Activated CD8-positive, alpha-beta memory T cell treated with anti-CD3 and anti-CD28 coated beads, Interleukin-2, amount 10 ng/mL, durations not matched to agents 7 days and 5 days (primary cell): Measurements from ENCODE around the gene HSPG2. TPM values are rescaled to one million over a fixed set of nuclear protein-coding genes. Genes with fewer than 3 reads are reported as not detected.
"Not testable (repeated sequence)": the region's sequence is repeated elsewhere in the genome, so short reads cannot be mapped to it uniquely, and the experiment has no call there.

Experiments used
- ATAC-seq: fragments of 150-1000 bp; cut with Tn5 transposase; one replicate; pipeline ENCODE4 v1.10.0; 2021; ENCODE audit warnings: moderate library complexity
- CTCF ChIA-PET: fragments of 350-600 bp; sonication (Branson Sonifier 250); formaldehyde crosslinking; loops from one replicate; lab custom pipeline; 2021; ENCODE audit warnings: antibody characterized with exemption; lab: Charles Lee
- DNase-seq: peaks from one replicate; pipeline ENCODE4 v3.0.0-alpha.2; 2020
- H3K27ac Mint-ChIP-seq: one replicate; pipeline ENCODE4 v1.8.0; 2021; ENCODE audit warnings: mild to moderate bottlenecking, mixed read lengths
- H3K27me3 Mint-ChIP-seq: one replicate; pipeline ENCODE4 v1.8.0; 2021; ENCODE audit warnings: mixed read lengths
- H3K36me3 Mint-ChIP-seq: one replicate; pipeline ENCODE4 v1.8.0; 2021; ENCODE audit warnings: mild to moderate bottlenecking, mixed read lengths
- H3K4me1 Mint-ChIP-seq: one replicate; pipeline ENCODE4 v1.8.0; 2021; ENCODE audit warnings: mixed read lengths
- H3K4me3 Mint-ChIP-seq: one replicate; pipeline ENCODE4 v1.8.0; 2021; ENCODE audit warnings: mild to moderate bottlenecking, moderate library complexity, mixed read lengths
- H3K9me3 Mint-ChIP-seq: one replicate; pipeline ENCODE4 v1.8.0; 2022; ENCODE audit warnings: low read depth, mixed read lengths
- total RNA-seq, 2 experiments: library from RNA; stranded (reverse); gene quantifications; one replicate each; pipeline ENCODE4 v1.2.3, GENCODE V29; 2021

HSPG2 gene
- total RNA-seq, 2 experiments from 2014 or later, result 1.0 to 2.5 TPM

DNA sequence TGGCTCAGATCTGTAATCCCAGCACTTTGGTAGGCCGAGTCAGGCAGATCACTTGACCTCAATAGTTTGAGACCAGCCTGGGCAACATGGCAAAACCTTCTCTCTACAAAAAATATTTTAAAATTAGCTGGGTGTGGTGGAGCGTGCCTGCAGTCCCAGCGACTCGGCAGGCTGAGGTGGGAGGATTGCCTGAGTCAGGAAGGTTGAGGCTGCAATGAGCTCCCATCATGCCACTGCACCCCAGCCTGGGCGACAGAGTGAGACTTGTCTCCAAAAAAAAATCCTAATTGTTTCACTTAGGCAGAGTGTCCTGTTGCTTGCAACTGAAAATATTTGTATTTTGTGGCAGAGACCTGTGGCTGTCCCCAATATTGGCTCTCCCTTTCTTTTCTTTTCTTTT lies 32.0 kb upstream of the HSPG2 start:
- H3K4me1 Mint-ChIP-seq, H3K9me3 Mint-ChIP-seq, H3K27ac Mint-ChIP-seq, H3K4me3 Mint-ChIP-seq, DNase-seq, CTCF ChIA-PET, H3K27me3 Mint-ChIP-seq, H3K36me3 Mint-ChIP-seq, ATAC-seq: not testable (repeated sequence)

DNA sequence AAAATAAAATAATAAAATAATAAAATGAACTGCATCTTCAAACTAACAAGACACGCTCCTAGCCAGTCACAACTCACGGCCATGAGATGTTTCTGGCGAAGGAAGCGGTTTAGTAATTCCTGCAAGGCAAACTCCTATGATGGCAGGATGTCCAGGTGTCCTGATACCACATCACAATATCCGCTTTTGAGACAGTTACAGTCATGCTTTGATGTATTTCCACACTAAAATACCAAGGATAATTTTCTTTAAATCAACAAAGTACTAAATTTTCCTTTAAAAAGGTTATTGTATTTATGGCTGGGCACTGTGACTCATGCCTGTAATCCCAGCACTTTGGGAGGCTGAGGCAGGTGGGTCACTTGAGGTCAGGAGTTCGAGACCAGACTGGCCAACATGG lies 30.1 kb upstream of the HSPG2 start:
- DNase-seq, ATAC-seq, H3K27me3 Mint-ChIP-seq, H3K9me3 Mint-ChIP-seq, H3K4me3 Mint-ChIP-seq, H3K4me1 Mint-ChIP-seq, CTCF ChIA-PET, H3K36me3 Mint-ChIP-seq, H3K27ac Mint-ChIP-seq: not testable (repeated sequence)

DNA sequence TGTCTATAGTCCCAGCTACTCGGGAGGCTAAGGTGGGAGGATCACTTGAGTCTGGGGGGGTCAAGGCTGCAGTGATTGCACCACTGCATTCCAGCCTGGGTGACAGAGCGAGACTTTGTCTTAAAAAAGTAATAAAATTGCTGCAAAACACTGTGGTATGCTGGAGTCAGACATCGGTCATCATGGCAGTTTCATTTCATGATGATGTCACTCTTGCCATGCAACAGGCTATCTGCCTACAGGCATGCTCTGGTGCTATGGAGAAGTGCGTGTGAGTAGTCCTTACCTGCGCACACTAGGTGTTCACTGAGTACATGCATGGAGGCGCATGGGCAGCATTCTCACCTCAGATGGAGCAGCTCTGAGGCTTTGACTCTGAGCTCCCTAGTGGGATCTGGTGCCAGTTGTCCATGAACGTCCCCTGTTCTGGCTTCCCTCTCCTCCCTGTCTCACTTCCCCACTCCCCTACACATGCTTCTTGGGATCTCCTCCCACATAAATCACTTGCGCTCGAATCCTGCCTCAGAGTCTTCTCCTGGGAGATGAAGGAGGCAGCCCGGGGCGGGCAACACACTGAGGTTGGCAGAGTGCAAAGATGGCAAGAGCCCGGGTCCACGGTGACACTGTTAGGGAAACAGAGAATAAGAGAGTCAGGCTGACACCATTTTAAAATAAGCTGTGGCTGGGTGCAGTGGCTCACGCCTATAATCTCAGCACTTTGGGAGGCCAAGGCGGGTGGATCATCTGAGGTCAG lies 29.3 kb upstream of the HSPG2 start:
- ATAC-seq (no peak), DNase-seq (no peak)
- Mint-ChIP-seq H3K36me3 (no peaks in the 10 kb centered on the region), H3K27me3 (peaks cover 3% of the 10 kb centered on the region), H3K9me3 (no peaks in the 10 kb centered on the region), H3K27ac (no peak overlapping the region), H3K4me1 (peaks cover 3% of the 10 kb centered on the region), H3K4me3 (no peak overlapping the region)
- CTCF ChIA-PET, result no interaction called here

DNA sequence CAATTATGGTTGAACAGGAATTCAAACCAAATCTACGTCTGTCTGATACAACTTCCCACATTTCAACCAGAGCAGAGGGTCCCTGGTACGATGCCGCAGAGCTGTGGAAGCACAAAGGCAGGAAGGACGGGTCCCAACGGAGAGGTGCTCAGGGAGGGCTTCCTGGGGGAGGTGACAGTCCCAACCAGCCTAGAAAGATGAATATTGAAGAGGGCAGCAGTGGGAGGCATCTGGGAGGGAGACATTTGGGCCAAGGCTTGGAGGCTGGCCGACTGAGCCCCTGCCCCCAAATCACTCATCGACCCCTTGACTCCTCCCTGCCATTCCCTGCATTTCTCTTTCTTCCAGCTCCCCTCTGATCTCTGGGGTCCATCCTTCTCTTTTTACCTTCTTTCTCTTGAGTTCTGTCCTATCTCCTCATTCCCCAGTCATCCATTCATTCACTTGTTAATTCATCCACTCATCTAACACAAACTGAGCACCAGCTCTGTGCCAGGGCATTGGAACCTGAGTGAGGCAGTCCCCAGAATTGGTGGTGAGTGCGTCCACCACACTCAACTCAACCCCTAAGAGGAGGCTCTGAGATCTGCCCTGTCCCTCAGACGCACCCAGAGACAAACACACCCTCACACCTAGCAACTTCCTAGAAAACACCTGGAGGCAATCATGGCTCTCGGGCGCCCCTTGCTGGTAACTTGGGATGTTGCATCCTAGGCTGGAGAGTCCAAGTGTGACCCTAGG lies 26.5 kb upstream of the HSPG2 start:
- peaks cover 3% of the 10 kb centered on the region for H3K27me3 Mint-ChIP-seq
- CTCF ChIA-PET, result interaction anchor here (0.6 to 2.1 kb wide), 10 partner anchors 30 to 454 kb away, joined by 3 to 6 read pairs (median 4); partner anchors contain the start of gene ALPL
- H3K9me3 Mint-ChIP-seq, result no peaks in the 10 kb centered on the region
- no peak overlapping the region for H3K4me3 Mint-ChIP-seq
- H3K36me3 Mint-ChIP-seq, result no peaks in the 10 kb centered on the region
- H3K27ac Mint-ChIP-seq, result no peak overlapping the region
- DNase-seq (peak; percentile 87), ATAC-seq (peak; percentile 91)
- peaks cover 3% of the 10 kb centered on the region for H3K4me1 Mint-ChIP-seq

DNA sequence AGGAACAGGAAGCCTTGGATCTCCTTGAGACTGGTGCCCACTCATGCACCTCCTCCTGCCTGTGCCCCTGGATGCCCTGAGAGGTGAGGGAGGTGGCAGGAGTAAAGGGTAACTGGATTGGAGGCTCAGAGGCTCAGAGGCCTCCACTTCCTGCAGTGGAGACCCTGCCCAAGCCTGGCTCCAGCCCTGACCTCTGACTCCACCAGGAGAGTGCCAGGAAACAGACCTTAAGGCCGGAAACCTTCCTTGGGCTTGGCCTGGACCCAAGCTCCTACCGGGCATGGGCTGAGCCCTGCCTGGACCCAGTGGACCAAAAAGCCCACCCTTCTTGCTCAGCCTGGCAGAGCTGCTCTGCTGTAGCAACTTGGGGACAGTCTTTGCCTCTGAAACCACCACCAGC lies 24.7 kb upstream of the HSPG2 start:
- Mint-ChIP-seq H3K27ac (no peak overlapping the region), H3K9me3 (no peaks in the 10 kb centered on the region), H3K4me1 (peaks cover 19% of the 10 kb centered on the region), H3K4me3 (no peak overlapping the region), H3K36me3 (no peaks in the 10 kb centered on the region), H3K27me3 (peaks cover 3% of the 10 kb centered on the region)
- ATAC-seq (no peak), DNase-seq (no peak)
- CTCF ChIA-PET, result interaction anchor here (1.2 kb wide), 1 partner anchor 61 kb away, joined by 3 read pairs; no protein-coding TSS in a partner anchor

DNA sequence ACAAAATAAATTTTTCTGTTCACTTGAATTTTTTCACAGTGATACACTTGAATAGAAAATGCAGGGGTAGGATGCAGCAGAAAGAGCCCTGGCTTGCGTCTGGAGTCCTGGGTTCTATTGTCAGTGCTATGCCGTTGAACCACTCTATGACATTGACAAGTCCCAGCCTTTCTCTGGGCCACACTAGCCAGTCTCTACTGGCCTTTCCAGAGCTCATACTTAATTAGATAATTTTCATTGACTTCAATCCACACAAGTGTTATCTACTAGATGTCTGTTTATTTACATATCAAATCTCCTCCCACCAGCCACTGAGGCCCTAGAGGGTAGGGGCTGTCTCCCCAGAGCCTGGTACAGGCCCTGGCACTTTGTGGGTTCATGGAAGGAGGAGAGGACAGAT lies 24.2 kb upstream of the HSPG2 start:
- H3K27me3 Mint-ChIP-seq, result peaks cover 3% of the 10 kb centered on the region
- H3K9me3 Mint-ChIP-seq, result no peaks in the 10 kb centered on the region
- ATAC-seq (no peak), DNase-seq (no peak)
- no peaks in the 10 kb centered on the region for H3K36me3 Mint-ChIP-seq
- H3K4me1 Mint-ChIP-seq, result peaks cover 23% of the 10 kb centered on the region
- H3K27ac Mint-ChIP-seq, result no peak overlapping the region
- CTCF ChIA-PET, result interaction anchor here (1.2 kb wide), 1 partner anchor 61 kb away, joined by 3 read pairs; no protein-coding TSS in a partner anchor
- no peak overlapping the region for H3K4me3 Mint-ChIP-seq

DNA sequence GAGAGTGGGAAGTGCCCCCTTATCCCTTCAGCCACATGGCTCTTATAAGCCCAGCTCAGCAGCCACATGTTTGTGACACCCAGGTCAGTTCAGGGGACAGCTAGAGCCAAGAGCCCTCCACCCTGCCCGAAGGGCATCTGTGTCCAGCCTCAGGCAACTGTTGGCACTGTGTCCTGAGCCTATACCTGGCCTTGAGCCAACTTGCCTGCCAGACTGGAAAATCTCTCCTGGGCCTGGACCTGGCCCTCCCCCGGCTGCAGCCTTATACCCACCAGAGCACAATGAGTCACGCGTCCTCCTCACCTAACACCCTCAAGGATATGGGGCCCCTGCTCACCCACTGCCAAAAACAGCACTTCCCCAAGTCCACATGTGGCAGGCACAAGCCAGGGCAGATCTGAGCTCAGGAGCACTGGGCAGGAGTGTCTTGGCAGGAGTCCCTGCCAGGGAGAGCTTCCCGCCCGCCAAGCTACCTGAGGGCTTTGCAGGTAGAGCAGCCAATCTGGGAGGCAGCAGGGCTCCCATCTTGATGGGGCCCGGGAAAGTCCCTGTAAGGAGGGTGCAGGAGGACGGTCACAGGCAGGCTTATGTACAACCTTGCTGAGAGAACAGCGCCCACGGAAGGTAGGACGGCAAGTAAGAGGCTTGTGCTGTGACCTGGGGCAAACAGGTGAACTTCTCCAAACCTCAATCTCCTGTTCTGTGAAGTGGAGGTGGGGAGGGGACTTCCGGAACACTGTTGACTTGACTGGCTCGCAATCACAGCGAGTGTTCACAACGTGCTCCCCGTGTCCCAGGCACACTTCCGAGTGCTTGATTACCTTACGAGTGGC lies 19.8 kb upstream of the HSPG2 start:
- Mint-ChIP-seq H3K4me1 (peaks cover 27% of the 10 kb centered on the region), H3K9me3 (no peaks in the 10 kb centered on the region), H3K27me3 (no peaks in the 10 kb centered on the region), H3K36me3 (no peaks in the 10 kb centered on the region), H3K27ac (peak overlapping the region; percentile 14), H3K4me3 (no peak overlapping the region)
- CTCF ChIA-PET, result interaction anchor here (0.7 kb wide), 1 partner anchor 10 kb away, joined by 3 read pairs; no protein-coding TSS in a partner anchor
- DNase-seq, result peak; percentile 50
- peak; percentile 64 for ATAC-seq

DNA sequence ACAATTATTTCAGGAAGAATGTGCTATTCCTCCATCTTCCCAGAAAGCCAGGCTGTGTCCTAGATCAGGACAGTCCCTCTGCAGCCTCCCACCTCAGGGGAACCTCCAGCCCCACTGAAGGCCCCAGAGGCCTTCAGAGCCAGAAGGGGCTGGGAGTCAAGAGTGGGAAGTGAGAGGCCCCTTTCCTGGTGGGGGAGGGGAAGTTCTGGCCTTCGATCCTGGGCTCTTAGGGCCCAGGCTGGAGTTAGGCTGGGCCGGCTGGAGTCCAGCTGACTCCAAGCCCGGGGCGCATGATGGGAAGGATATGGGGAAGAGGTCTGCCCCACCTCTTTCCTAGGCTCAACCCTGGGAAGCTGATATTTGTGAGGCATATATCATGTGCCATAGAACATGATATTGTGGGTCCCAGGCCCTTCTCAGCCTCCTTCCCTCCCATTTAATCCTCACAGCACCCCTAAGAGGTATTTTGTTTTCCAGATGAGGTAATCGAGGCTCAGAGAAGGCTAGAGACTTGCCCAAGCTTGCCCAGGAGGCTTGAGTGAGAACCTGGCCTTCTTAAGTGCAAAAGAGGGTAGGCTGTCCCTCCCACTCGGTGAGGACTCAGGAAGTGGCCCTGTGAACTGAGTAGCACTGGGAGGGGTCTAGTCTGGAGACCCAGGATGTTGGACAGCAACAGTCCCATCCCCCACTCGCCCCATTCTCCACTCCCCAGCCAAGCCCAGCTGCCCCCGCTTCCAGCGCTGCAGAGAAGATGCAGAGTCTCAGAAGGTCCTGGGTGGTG lies 18.6 kb upstream of the HSPG2 start:
- DNase-seq, result no peak
- Mint-ChIP-seq H3K36me3 (no peaks in the 10 kb centered on the region), H3K27ac (peak overlapping the region; percentile 6), H3K27me3 (no peaks in the 10 kb centered on the region), H3K4me1 (peaks cover 27% of the 10 kb centered on the region), H3K9me3 (no peaks in the 10 kb centered on the region), H3K4me3 (no peak overlapping the region)
- CTCF ChIA-PET, result interaction anchor here (0.7 kb wide), 1 partner anchor 9 kb away, joined by 3 read pairs; no protein-coding TSS in a partner anchor
- ATAC-seq, result no peak

DNA sequence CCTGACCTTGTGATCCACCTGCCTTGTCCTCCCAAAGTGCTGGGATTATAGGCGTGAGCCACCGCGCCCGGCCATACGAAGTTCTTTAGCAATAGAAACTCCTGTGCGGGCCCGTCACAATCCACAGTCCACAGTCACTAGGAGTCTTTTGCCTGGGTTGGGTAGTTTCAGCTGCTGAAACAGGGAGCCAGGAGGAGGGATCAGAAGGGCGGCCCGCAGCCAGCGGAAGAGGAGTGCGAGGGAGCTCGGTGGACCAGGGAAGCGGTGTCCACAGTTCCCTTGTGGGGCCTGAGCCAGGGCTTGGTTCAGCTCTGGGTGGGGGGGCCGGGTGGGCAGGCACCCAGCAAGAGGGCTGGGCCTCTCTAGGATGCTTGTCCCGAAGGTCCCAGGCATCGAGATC lies 17.9 kb upstream of the HSPG2 start:
- H3K27me3 Mint-ChIP-seq, result no peaks in the 10 kb centered on the region
- H3K4me3 Mint-ChIP-seq, result no peak overlapping the region
- no peak for ATAC-seq
- no peaks in the 10 kb centered on the region for H3K9me3 Mint-ChIP-seq
- CTCF ChIA-PET, result no interaction called here
- DNase-seq, result no peak
- H3K36me3 Mint-ChIP-seq, result no peaks in the 10 kb centered on the region
- no peak overlapping the region for H3K27ac Mint-ChIP-seq
- H3K4me1 Mint-ChIP-seq, result peaks cover 27% of the 10 kb centered on the region

DNA sequence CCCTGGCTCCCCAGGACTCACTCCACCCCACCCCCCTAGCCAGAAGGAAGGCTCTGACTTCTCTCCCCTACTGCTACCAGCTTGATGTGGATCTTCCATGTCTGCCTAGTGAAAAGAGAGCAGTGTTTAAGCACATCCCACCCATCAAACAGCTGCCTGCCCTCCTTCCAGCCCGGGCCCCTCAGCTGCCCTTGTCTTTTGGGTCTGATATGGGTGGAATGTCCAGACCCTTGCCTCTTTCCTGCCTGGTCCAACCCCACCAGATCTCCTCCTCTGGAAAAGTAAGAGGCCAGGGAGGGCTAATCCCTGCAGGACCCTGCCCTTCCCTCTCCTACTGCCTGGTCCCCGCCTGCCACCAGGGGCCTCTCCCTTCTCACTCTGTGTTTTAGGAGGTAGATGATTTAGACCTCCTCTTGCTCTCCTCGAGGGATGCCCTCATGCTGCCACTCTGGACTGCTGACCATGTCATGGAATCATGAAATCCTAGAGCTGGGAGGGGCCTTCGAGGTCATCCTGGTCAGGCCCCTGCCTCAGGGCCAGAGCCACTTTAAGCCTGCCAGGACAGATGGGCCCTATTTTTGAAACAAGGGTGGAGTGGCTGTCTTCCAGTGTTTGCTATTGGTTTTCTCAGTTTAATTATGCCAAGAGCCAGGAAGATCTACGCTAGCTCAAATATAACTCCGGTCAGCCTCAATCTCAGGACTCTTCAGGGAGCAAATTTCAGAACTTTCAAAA lies 15.8 kb upstream of the HSPG2 start:
- Mint-ChIP-seq H3K36me3 (no peaks in the 10 kb centered on the region), H3K4me1 (peaks cover 21% of the 10 kb centered on the region), H3K4me3 (no peak overlapping the region), H3K27me3 (no peaks in the 10 kb centered on the region), H3K9me3 (no peaks in the 10 kb centered on the region), H3K27ac (no peak overlapping the region)
- DNase-seq (no peak), ATAC-seq (no peak)
- CTCF ChIA-PET, result interaction anchor here (1.2 kb wide), 1 partner anchor 10 kb away, joined by 3 read pairs; no protein-coding TSS in a partner anchor

DNA sequence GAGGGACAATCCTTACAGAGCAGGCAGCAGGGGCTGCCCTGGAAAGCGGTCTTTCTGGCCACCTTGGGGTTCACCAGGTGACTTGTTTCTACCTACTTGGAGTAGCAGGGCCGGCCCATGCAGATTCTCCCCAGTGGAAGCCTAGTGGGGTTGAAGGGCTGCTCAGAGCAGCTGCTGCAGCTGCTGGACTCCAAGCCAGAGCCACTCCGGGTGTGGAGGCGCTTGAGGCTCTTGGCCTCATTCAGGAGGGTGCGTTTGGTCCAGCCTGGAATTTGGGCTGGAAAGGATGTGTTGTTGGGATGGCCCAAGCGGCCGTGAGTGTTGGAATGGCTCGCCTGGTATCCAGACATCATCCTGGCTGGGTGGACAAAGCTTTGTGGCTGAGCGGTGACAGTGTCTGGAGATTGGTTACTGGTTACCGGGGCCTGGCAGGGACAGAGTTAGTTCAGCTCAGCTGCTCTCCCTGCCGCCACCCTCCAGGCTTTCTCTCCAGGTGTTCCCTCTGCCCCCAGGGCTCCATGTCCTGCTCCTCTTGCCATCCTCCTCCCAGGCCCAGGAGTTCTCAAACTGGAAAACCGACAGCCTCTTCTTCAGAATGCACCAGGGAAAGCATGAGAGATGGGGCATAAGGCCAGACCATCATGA lies 14.2 kb upstream of the HSPG2 start:
- Mint-ChIP-seq H3K9me3 (no peaks in the 10 kb centered on the region), H3K27me3 (no peaks in the 10 kb centered on the region), H3K4me3 (no peak overlapping the region), H3K27ac (no peak overlapping the region), H3K4me1 (peaks cover 7% of the 10 kb centered on the region), H3K36me3 (no peaks in the 10 kb centered on the region)
- CTCF ChIA-PET, result no interaction called here
- ATAC-seq (no peak), DNase-seq (no peak)

DNA sequence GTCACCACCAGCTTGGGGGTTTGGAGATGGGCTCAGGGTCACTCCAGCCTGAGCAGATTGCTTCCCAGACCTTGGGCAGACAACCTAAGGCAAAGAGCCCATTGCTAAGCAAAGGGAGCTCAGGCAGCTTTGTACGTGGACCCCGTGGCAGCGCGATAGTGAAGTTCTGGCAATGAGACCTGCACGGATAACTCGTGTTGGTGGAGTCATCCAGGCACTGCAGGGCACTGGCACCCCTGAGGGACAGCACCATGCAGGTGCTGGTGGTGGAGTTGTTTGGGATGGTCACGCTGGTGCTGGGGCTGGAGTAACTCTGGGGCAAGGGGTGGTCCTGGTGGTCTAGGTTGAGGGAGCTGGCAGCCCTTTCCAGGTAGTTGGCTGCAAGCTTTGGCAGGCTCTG lies 13.6 kb upstream of the HSPG2 start:
- no peak for ATAC-seq
- no peaks in the 10 kb centered on the region for H3K9me3 Mint-ChIP-seq
- H3K4me3 Mint-ChIP-seq, result no peak overlapping the region
- H3K27ac Mint-ChIP-seq, result no peak overlapping the region
- CTCF ChIA-PET, result no interaction called here
- no peaks in the 10 kb centered on the region for H3K36me3 Mint-ChIP-seq
- H3K4me1 Mint-ChIP-seq, result peaks cover under 1% of the 10 kb centered on the region
- DNase-seq, result no peak
- H3K27me3 Mint-ChIP-seq, result no peaks in the 10 kb centered on the region
